GM19043 (cell line): ENCODE measurements around the gene ELMOD3.

Experiments used
- ATAC-seq: cut with Tn5 transposase; IDR thresholded peaks from one replicate; pipeline ENCODE4 v1.9.1; 2021; ENCODE audit warnings: low read depth; ENCODE audit not compliant: unreplicated experiment

The ELMOD3 gene

GRCh38 chr2:85420536-85421259 lies 66.1 kb downstream of the ELMOD3 start:
- no peak for ATAC-seq

- ATAC-seq = no peak
Measured at GRCh38 chr2:85421260-85422071, 66.9 kb downstream of the ELMOD3 start.

DNA sequence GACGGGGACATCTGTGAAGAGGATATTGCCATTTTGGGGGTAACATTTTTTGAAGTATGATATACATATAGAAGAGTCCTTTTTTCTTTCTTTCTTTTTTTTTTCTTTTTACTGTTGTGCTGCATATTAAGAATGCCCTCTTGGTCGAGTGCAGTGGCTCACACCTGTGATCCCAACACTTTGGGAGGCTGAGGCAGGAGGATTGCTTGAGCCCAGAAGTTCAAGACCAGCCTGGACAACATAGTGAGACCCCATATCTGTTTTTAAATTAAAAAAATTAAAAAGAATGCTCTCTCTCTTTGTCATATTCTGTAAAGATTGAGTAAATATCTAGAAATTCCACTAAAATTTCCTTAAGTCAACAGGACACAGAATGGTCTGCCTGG lies 67.5 kb downstream of the ELMOD3 start:
- no peak for ATAC-seq

DNA sequence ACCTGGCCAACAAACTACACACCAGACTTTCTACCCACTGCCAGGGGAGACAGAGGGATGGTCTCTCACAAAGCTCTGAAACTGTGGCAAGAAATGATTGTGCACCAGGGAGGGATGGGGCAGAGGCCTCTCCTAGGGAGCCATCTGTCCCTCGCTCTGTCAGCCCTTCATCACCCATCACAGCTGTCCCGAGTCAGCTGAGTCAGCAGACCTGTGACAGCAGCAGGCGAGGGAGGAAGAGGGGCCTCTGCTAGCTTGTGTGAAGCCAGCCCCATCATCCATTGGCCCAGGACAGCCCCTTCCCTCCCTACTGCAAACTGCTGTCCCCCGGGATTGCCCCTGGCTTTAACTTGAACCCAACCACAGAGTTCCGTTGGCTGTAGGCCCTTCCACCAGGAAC lies 69.0 kb downstream of the ELMOD3 start:
- no peak for ATAC-seq

DNA sequence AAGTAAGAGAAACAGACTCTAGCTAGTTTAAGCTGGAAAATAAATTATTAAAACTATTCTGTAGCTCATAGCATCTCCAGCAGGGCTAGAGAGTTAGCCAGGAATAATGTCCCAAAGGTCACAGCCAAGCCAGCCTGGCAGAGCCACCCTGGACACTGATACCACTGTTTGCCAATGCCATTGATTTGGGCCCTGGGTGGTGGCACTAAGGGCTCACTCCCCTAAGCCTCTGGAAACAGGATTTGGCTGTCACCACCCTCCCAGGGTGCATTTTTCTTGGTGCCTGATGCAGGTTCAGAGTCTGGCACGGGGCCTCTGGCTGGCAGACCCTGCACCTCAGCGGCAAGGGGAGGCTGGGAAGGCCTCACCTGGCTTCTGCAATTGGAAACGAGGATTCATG lies 71.0 kb downstream of the ELMOD3 start:
- ATAC-seq = no peak

DNA sequence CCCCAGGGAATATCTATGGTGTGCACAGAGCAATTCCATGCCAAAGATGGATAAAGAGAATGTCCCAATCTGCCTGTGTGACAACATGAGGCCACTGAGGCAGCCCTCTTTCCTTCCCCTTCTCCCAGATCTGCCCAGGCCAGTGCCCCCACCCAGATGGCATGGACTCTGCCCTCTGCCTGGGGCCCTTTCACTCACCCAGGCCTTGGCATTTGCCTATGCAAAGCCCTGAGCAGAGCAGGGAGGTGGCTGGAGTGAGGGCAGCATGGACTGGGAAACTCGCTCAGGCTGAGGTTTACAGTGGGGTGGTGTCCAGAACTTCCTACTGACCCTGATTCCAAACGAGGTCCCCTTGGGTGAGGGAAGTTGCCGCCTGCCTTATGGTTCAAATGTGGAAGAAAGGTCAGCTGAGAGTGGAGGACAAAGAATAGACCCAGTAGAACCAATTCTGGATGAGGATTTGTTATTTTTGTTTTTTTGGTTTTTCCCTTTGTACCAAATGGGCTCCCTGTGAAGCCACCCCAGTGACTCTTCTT lies 72.8 kb downstream of the ELMOD3 start:
- no peak for ATAC-seq

DNA sequence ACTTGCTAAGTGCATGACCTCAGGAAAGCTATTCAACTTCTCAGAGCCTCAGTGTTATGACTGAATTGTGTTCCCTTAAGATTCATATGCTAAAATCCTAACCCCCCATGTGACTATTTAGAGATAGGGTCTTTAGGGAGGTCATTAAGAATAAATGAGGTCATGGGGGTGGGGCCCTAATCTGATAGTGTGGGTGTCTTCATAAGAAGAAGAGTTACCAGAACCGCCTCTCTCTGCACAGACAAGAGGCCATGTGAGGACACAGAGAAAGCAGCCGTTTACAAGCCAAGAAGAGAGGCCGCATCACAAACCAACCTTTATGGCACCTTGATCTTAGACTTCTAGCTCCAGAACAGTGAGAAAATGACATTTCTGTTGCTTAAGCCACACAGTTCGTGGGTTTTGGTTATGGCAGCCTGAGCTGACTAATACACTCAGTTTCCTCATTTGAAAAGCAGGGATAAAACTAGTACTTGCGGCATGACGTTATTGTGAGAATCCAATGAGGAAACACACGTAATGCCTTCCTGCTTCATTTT lies 73.8 kb downstream of the ELMOD3 start:
- no peak for ATAC-seq

DNA sequence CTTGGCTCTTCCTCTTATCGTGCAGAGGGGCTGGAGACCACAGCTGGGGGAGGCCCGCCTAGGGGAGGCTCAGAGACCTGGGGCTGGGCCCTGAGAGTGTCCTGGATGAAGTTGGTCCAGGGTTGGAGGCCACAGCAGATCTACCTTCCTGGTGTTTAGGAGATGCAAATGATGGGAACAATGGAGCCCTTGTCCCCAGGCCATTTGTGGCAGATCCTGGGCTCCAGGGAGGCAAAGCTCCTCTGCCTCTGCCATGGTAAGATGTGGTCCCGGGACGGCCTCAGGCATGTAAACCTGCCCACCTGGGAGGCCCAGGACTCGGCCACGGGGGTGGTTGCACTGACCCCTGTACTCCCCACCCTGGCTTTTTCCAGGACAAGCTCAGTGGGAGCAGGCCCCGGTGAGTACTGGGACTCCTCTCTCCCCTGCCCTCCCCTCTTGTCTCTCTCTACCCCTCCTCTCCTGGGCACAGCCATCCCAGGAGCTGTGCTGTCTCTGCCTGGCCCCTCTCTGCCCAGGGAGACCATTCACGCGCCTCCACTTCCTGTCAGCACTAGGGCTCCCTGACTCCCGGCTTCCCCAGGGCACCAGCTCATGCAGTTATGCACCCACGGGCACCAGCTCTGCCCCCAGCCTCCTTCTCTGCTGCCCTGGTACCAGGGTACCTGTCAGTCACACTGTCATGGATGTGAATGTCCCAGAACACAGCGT lies 74.8 kb downstream of the ELMOD3 start:
- ATAC-seq = no peak

DNA sequence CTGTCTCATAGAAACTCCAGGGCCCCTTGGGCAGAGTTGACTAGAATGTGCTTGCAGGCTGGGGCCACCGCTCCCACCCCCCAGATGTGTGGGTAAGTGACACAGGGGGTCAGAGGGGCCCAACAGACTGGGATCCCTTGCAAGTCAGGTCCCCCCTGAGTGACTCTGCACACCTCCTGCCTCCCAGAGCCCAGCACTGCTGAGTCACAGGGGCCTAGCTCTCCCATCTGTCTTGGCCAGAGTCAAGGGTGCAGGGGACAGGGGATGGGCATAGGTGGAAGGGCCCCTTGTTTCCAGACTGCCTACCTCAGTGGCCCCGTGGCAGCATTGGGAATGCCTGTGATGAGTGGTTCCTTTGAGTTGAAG lies 75.3 kb downstream of the ELMOD3 start:
- ATAC-seq = no peak

GRCh38 chr2:85430752-85431569 lies 76.4 kb downstream of the ELMOD3 start:
- no peak for ATAC-seq

GRCh38 chr2:85431570-85432205 lies 77.1 kb downstream of the ELMOD3 start:
- ATAC-seq = no peak

DNA sequence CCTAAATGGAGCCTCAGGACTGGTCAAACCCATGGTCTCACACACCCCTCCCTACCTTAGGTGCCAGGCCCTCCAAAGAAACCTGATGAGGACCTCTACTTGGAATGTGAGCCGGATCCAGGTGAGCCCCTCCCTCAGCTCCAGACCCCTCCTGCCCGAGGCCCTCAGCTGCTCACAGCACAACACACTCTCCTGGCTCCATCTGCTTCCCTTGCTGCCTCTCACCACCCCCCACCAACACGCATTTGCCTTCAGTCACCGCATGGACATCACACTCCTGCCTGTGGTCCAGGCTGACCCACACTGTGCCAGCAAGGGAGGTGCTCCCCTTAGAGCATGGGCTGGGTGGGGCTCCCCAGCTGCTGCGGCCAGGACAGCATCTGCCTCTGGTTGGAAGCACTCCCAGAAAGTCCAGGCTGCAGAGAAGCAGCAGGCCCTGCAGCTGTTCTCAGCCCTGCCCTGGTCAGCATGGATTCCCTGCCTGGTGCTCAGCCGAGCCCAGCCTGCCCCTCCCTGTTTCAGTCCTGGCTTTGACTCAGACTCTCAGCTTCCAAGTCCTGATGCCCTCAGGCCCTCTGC lies 79.0 kb downstream of the ELMOD3 start:
- no peak for ATAC-seq

DNA sequence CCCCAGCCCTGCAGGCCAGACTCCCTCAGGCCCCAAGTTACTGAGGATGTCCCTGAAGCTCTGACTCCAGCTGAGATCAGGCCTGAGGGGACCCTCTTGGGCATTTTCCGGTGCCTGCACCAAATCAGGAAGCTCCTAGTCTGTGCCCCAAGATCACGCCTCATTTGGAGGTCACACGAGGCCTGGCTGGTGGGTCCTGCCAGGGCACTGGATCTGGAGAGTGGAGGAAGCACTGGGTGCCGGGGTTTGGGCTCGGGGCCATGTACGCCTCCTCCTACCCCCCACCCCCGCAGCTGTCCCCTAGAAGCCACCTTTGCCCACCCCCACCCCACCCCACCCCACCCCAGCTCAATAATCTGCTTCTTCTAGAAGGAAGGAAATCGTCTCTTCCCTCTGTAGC lies 80.1 kb downstream of the ELMOD3 start:
- no peak for ATAC-seq

DNA sequence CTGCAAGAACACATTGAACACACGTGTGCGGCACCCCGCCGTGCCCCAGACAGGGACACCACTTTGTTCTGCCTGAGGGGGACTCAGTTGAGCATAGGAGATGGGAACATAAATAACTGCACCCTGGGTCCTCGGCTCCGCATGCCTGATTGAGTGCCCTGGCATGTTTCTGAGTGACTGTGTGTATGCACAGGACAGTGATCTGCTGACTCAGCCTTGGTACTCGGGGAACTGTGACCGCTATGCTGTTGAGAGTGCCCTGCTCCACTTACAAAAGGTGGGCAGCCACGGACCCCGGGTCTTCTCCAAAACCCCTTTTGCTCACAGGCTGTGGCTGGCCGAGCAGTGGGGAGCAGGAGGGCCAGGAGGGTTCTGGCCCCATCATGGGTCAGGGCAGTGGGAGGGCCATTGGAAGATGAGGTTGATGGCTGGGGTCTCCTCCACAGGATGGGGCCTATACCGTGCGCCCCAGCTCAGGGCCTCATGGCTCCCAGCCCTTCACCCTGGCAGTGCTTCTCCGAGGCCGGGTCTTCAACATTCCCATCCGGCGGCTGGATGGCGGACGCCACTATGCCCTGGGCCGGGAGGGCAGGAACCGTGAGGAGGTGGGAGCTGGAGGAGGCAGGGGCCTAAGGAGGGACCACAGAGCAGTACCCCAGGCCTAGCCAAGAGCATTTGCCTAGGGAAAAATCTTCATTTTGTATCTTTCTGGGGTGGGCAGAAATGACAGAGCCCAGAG lies 80.8 kb downstream of the ELMOD3 start:
- ATAC-seq = no peak

DNA sequence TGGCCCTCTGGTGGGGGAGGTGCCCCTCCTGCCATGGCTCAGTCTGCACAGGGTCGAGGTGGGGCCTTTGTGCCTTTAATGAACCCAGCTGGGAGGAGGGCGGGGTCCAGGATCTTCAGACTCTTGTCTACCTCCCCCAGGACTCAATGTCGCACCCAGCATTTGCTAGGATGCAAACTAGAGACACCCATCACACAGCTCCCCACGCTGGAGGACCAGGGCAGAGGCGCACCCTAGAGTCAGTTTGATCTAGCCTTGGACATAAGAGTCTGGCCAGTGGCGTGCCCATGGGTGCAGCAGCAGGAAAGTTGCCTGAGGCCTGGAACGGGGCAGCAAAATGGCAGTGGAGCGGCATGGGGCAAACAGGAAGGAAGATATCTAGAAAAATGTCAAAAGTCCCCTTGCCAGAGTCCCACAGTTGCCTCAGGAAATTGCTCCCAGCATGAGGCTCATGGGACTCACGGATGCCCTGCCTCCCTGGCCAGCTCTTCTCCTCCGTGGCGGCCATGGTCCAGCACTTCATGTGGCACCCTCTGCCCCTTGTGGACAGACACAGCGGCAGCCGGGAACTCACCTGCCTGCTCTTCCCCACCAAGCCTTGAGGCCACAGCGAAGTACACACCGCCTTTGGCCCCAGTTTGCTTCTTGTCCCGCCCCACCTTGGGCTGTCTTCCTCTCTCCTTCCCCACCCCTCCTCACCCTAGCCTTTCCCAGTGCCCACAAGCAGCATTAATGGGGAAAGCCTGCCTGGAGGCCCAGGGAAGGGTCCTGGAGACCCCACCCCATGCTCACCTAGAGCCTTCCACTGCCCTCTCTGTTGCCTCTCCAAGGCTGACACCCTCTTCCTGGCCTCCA lies 81.6 kb downstream of the ELMOD3 start:
- ATAC-seq = no peak

GRCh38 chr2:85436836-85437487 lies 82.4 kb downstream of the ELMOD3 start:
- ATAC-seq = no peak

DNA sequence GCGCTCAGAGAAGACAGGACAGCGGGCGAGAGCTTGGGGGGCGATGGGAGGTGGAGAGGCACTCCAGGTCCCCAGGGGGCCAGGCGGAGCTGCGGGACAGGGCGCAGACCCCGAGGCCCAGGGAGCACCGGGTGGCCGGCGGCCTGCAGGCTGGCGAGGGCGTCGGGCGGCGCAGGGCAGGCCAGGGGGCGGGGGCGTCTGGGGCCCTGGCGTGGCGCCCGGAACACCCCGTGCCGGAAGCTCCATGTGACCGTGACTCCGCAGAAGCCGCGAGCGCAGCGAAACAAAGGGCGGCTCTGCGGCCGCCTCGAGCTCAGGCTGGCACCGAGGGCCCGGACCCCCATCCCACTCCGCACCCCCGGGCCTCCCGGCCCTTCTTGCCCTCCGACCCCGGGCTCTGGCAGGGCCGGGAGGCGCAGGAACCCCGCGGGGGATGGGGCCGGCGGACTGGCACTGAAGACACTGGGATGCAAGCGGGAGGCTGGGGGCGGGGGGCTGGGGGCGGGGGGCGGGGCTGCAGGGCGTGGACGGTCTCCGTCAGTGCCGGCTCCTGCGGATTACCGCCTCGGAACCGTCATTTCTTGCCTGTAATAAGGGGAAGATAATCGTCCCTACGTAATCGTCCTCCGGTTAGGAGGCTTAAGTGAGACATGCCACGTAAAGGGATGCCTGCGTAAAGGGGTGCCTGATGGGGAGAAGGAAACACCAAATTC lies 83.1 kb downstream of the ELMOD3 start:
- ATAC-seq = peak; percentile 80
